HL-60/S4 treated with retinoic acid at 250 ng/mL for 4 days and 3 days (cell line): ENCODE measurements around the gene COL4A1.
"Not testable (repeated sequence)": the region's sequence is repeated elsewhere in the genome, so short reads cannot be mapped to it uniquely, and the experiment has no call there.

ENCODE experiments used
- in situ Hi-C: fragments of 300-500 bp; cut with MboI; formaldehyde crosslinking; loops from 2 replicates; pipeline ENCODE4 v1.7.0; 2022; ENCODE audit warnings: low sequenced_read_pairs

Gene COL4A1

GRCh38 chr13:110324026-110324749, 17.2 kb upstream of the COL4A1 start:
- in situ Hi-C loops, result no loop called here

- in situ Hi-C loops, result no loop called here
Measured at GRCh38 chr13:110323172-110323891, 16.4 kb upstream of the COL4A1 start.

- in situ Hi-C loops, result no loop called here
Measured at GRCh38 chr13:110322828-110323171, 15.8 kb upstream of the COL4A1 start.

- in situ Hi-C loops, result no loop called here
Measured at GRCh38 chr13:110322126-110322827, 15.3 kb upstream of the COL4A1 start.

- in situ Hi-C loops, result not testable (repeated sequence)
Measured at GRCh38 chr13:110321573-110321972, 14.6 kb upstream of the COL4A1 start.

GRCh38 chr13:110320645-110321044, 13.7 kb upstream of the COL4A1 start:
- in situ Hi-C loops, result no loop called here

- in situ Hi-C loops, result no loop called here
Measured at GRCh38 chr13:110319774-110320509, 13.0 kb upstream of the COL4A1 start.

- in situ Hi-C loops, result no loop called here
Measured at GRCh38 chr13:110319397-110319773, 12.4 kb upstream of the COL4A1 start.

- in situ Hi-C loops, result no loop called here
Measured at GRCh38 chr13:110318920-110319319, 12.0 kb upstream of the COL4A1 start.

- in situ Hi-C loops, result no loop called here
Measured at GRCh38 chr13:110317496-110318195, 10.7 kb upstream of the COL4A1 start.

- in situ Hi-C loops, result no loop called here
Measured at GRCh38 chr13:110317093-110317492, 10.1 kb upstream of the COL4A1 start.

- in situ Hi-C loops, result no loop called here
Measured at GRCh38 chr13:110316196-110316595, 9.2 kb upstream of the COL4A1 start.

- in situ Hi-C loops, result no loop called here
Measured at GRCh38 chr13:110314516-110315245, 7.7 kb upstream of the COL4A1 start.

GRCh38 chr13:110313733-110314132, 6.8 kb upstream of the COL4A1 start:
- in situ Hi-C loops, result not testable (repeated sequence)

- in situ Hi-C loops, result not testable (repeated sequence)
Measured at GRCh38 chr13:110313261-110313660, 6.3 kb upstream of the COL4A1 start.

GRCh38 chr13:110312339-110313031, 5.5 kb upstream of the COL4A1 start:
- in situ Hi-C loops, result no loop called here

GRCh38 chr13:110311443-110312338, 4.7 kb upstream of the COL4A1 start:
- in situ Hi-C loops, result no loop called here
